ENCODE measurements around the gene ESR2.
"Not testable (repeated sequence)": the region's sequence is repeated elsewhere in the genome, so short reads cannot be mapped to it uniquely, and the experiment has no call there.

Gene ESR2

GRCh38 chr14:64091217-64091616 lies 203.0 kb downstream of the ESR2 start:
- no peak for DNase-seq (ENCODE audit: low read depth in 3 of 3)

- DNase-seq (ENCODE audit: low read depth in 3 of 3): no peak
These were observed 204.3 kb downstream of the ESR2 start for GRCh38 chr14:64089920-64090319.

- no peak for DNase-seq (ENCODE audit: low read depth in 3 of 3)
These were observed 205.6 kb downstream of the ESR2 start for GRCh38 chr14:64088647-64088964.

- DNase-seq (ENCODE audit: low read depth in 3 of 3): no peak
These were observed 211.3 kb downstream of the ESR2 start for GRCh38 chr14:64082837-64083236.

GRCh38 chr14:64081174-64081746 lies 212.9 kb downstream of the ESR2 start:
- no peak for DNase-seq (ENCODE audit: low read depth in 3 of 3)

- no peak for DNase-seq (ENCODE audit: low read depth in 3 of 3)
These were observed 213.7 kb downstream of the ESR2 start for GRCh38 chr14:64080452-64080851.

- no peak for DNase-seq (ENCODE audit: low read depth in 3 of 3)
These were observed 218.6 kb downstream of the ESR2 start for GRCh38 chr14:64075613-64076005.

- DNase-seq (ENCODE audit: low read depth in 3 of 3): no peak
These were observed 219.1 kb downstream of the ESR2 start for GRCh38 chr14:64074961-64075612.

GRCh38 chr14:64069634-64070359 lies 224.4 kb downstream of the ESR2 start:
- no peak for DNase-seq (ENCODE audit: low read depth in 3 of 3)

- no peak for DNase-seq (ENCODE audit: low read depth in 3 of 3)
These were observed 229.7 kb downstream of the ESR2 start for GRCh38 chr14:64064447-64064846.

GRCh38 chr14:64062381-64063115 lies 231.6 kb downstream of the ESR2 start:
- DNase-seq (ENCODE audit: low read depth in 3 of 3): no peak

- no peak for DNase-seq (ENCODE audit: low read depth in 3 of 3)
These were observed 232.5 kb downstream of the ESR2 start for GRCh38 chr14:64061706-64062105.

GRCh38 chr14:64061115-64061514 lies 233.1 kb downstream of the ESR2 start:
- DNase-seq (ENCODE audit: low read depth in 3 of 3): no peak

- DNase-seq (ENCODE audit: low read depth in 3 of 3): no peak
These were observed 233.5 kb downstream of the ESR2 start for GRCh38 chr14:64060648-64061096.

GRCh38 chr14:64060199-64060545 lies 234.0 kb downstream of the ESR2 start:
- no peak for DNase-seq (ENCODE audit: low read depth in 3 of 3)

GRCh38 chr14:64059454-64060198 lies 234.5 kb downstream of the ESR2 start:
- no peak for DNase-seq (ENCODE audit: low read depth in 3 of 3)

GRCh38 chr14:64053694-64054669 lies 240.2 kb downstream of the ESR2 start:
- no peak for DNase-seq (ENCODE audit: low read depth in 3 of 3)

GRCh38 chr14:64049616-64050381 lies 244.4 kb downstream of the ESR2 start:
- no peak for DNase-seq (ENCODE audit: low read depth in 3 of 3)

GRCh38 chr14:64045091-64045490 lies 249.1 kb downstream of the ESR2 start:
- no peak for DNase-seq (ENCODE audit: low read depth in 3 of 3)

- DNase-seq (ENCODE audit: low read depth in 3 of 3): not testable (repeated sequence)
These were observed 250.9 kb downstream of the ESR2 start for GRCh38 chr14:64043296-64043695.
